ENCODE data around the gene ARFGAP3. TPM values are rescaled to one million over a fixed set of nuclear protein-coding genes. Genes with fewer than 3 reads are reported as not detected.

The ARFGAP3 gene
- total RNA-seq, 1 donor from 2014 or later: 80.8 TPM

- Mint-ChIP-seq H3K27ac (ENCODE audit: unreplicated experiment) (no peak overlapping the region), H3K27me3 (ENCODE audit: low read depth) (no peaks in the 10 kb centered on the region), H3K4me1 (ENCODE audit: low read depth) (no peaks in the 10 kb centered on the region), H3K36me3 (ENCODE audit: low read depth) (peaks cover 34% of the 10 kb centered on the region), H3K9me3 (ENCODE audit: low read depth) (no peaks in the 10 kb centered on the region), H3K4me3 (ENCODE audit: unreplicated experiment) (no peak overlapping the region)
- DNase-seq (ENCODE audit: low spot score): no peak
- TF ChIP-seq, protein P1, sequence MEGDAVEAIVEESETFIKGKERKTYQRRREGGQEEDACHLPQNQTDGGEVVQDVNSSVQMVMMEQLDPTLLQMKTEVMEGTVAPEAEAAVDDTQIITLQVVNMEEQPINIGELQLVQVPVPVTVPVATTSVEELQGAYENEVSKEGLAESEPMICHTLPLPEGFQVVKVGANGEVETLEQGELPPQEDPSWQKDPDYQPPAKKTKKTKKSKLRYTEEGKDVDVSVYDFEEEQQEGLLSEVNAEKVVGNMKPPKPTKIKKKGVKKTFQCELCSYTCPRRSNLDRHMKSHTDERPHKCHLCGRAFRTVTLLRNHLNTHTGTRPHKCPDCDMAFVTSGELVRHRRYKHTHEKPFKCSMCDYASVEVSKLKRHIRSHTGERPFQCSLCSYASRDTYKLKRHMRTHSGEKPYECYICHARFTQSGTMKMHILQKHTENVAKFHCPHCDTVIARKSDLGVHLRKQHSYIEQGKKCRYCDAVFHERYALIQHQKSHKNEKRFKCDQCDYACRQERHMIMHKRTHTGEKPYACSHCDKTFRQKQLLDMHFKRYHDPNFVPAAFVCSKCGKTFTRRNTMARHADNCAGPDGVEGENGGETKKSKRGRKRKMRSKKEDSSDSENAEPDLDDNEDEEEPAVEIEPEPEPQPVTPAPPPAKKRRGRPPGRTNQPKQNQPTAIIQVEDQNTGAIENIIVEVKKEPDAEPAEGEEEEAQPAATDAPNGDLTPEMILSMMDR (IDR thresholded peaks at IDR 0.05): no peak
Measured at GRCh38 chr22:42831712-42832111, 25.4 kb downstream of the ARFGAP3 start.

- TF ChIP-seq, protein P1 (IDR thresholded peaks at IDR 0.05): no peak
- Mint-ChIP-seq H3K27me3 (ENCODE audit: low read depth) (no peaks in the 10 kb centered on the region), H3K4me3 (ENCODE audit: unreplicated experiment) (no peak overlapping the region), H3K9me3 (ENCODE audit: low read depth) (no peaks in the 10 kb centered on the region), H3K27ac (ENCODE audit: unreplicated experiment) (peak overlapping the region; percentile 6), H3K36me3 (ENCODE audit: low read depth) (peaks cover 29% of the 10 kb centered on the region), H3K4me1 (ENCODE audit: low read depth) (no peaks in the 10 kb centered on the region)
- no peak for DNase-seq (ENCODE audit: low spot score)
Measured at GRCh38 chr22:42830161-42830560, 26.9 kb downstream of the ARFGAP3 start.

DNA sequence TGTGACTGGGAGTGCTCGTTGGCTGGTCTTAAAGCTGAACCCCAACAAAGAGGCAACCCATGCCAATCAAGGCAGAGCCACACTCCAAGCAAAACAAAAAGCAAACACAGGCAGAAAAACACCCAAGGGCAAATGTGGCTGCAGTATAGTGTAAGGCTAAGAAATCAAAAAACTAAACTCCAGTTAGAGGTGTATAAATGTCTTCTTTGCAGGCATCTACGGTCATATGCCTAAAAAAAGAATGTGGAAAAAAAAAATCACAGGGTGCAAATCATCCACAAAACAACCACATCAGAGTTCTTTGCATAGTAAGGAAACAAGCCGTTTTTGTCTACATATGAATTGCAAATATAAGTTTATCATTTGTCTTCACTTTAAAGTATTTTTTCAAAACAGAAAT, 27.8 kb downstream of the ARFGAP3 start:
- H3K27ac Mint-ChIP-seq (ENCODE audit: unreplicated experiment): no peak overlapping the region
- no peak for DNase-seq (ENCODE audit: low spot score)
- H3K4me3 Mint-ChIP-seq (ENCODE audit: unreplicated experiment): no peak overlapping the region
- no peaks in the 10 kb centered on the region for H3K4me1 Mint-ChIP-seq (ENCODE audit: low read depth)
- H3K27me3 Mint-ChIP-seq (ENCODE audit: low read depth): no peaks in the 10 kb centered on the region
- H3K36me3 Mint-ChIP-seq (ENCODE audit: low read depth): peaks cover 29% of the 10 kb centered on the region
- no peaks in the 10 kb centered on the region for H3K9me3 Mint-ChIP-seq (ENCODE audit: low read depth)
- TF ChIP-seq, protein P1 (IDR thresholded peaks at IDR 0.05): no peak

- no peak overlapping the region for H3K4me3 Mint-ChIP-seq (ENCODE audit: unreplicated experiment)
Measured at GRCh38 chr22:42825796-42826195, 31.3 kb downstream of the ARFGAP3 start.

DNA sequence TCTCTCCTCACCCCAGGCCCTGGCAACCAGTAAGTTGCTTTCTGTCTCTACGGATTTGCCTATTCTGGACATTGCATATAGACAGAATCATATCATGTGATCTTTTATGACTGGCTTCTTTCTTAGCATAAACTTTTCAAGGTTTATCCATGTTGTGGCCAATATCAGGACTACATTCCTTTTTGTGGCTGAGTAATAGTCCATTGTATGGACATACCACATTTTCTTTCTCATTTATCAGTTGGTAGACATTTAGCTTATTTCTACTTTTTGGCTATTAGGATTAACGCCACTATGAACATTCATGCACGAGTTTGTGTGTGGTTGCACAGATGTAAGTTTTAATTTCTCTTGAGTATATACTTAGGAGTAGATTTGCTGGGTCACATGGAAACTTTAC, 35.7 kb downstream of the ARFGAP3 start:
- peak overlapping the region; percentile 45 for H3K27ac Mint-ChIP-seq (ENCODE audit: unreplicated experiment)
- no peak overlapping the region for H3K4me3 Mint-ChIP-seq (ENCODE audit: unreplicated experiment)

More at GRCh38 chr22:42825796-42826195, 31.3 kb downstream of the ARFGAP3 start:
- TF ChIP-seq, protein P1 (IDR thresholded peaks at IDR 0.05): no peak
- DNase-seq (ENCODE audit: low spot score): no peak
- Mint-ChIP-seq H3K27ac (ENCODE audit: unreplicated experiment) (no peak overlapping the region), H3K9me3 (ENCODE audit: low read depth) (peaks cover 7% of the 10 kb centered on the region), H3K4me1 (ENCODE audit: low read depth) (peaks cover 3% of the 10 kb centered on the region), H3K27me3 (ENCODE audit: low read depth) (no peaks in the 10 kb centered on the region), H3K36me3 (ENCODE audit: low read depth) (peaks cover 34% of the 10 kb centered on the region)

More for the DNA sequence above, 35.7 kb downstream of the ARFGAP3 start:
- peaks cover 7% of the 10 kb centered on the region for H3K9me3 Mint-ChIP-seq (ENCODE audit: low read depth)
- TF ChIP-seq, protein P1 (IDR thresholded peaks at IDR 0.05): no peak
- no peaks in the 10 kb centered on the region for H3K27me3 Mint-ChIP-seq (ENCODE audit: low read depth)
- peaks cover 45% of the 10 kb centered on the region for H3K4me1 Mint-ChIP-seq (ENCODE audit: low read depth)
- no peak for DNase-seq (ENCODE audit: low spot score)
- H3K36me3 Mint-ChIP-seq (ENCODE audit: low read depth): peaks cover 26% of the 10 kb centered on the region
